PFSK-1 (cell line): Measurements from ENCODE around the gene BTN1A1.

Experiments
- POLR2AphosphoS5 ChIP-seq: IDR thresholded peaks from 2 replicates; pipeline ENCODE4 v1.6.1; 2012; ENCODE audit warnings: low read depth, mild to moderate bottlenecking, control low read depth, low read length, moderate library complexity
- SIN3A ChIP-seq: IDR thresholded peaks from 2 replicates; pipeline ENCODE4 v1.6.1; 2012; ENCODE audit warnings: mild to moderate bottlenecking, low read length, moderate library complexity, borderline replicate concordance; ENCODE audit not compliant: insufficient read depth
- TF ChIP-seq, protein P1 (sequence below), 2 experiments: IDR thresholded peaks; 2 replicates each; pipeline versions ENCODE4 v1.6.1 to v1.8.0; 2011 to 2012; ENCODE audit warnings: low read depth in 2 of 2, low read length in 2 of 2, control low read depth in 1 of 2, inconsistent platforms in 1 of 2, mild to moderate bottlenecking in 1 of 2, moderate library complexity in 1 of 2; ENCODE audit not compliant: insufficient read depth in 1 of 2

DNA sequence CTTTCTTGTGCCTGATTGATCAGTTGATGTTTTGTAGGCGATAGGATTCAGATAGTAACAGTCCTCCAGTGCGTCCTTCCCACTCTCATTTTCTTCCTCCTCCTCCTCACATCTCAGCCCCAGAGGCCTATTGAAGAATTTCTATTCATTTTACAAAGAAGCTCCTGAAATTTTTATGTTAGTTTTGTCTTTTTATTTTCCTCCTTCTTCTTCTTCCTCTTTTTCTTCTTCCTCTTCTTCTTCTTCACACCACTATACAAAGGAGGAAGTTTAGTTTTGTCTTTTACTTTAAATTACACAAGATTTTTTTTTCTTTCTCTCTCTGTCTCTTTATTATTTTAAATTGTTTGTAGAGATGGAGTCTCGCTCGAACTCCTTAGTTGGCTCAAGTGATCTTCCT, 23.2 kb upstream of the BTN1A1 start:
- no peak for TF ChIP-seq POLR2AphosphoS5
- TF ChIP-seq SIN3A = no peak
- TF ChIP-seq, protein P1, sequence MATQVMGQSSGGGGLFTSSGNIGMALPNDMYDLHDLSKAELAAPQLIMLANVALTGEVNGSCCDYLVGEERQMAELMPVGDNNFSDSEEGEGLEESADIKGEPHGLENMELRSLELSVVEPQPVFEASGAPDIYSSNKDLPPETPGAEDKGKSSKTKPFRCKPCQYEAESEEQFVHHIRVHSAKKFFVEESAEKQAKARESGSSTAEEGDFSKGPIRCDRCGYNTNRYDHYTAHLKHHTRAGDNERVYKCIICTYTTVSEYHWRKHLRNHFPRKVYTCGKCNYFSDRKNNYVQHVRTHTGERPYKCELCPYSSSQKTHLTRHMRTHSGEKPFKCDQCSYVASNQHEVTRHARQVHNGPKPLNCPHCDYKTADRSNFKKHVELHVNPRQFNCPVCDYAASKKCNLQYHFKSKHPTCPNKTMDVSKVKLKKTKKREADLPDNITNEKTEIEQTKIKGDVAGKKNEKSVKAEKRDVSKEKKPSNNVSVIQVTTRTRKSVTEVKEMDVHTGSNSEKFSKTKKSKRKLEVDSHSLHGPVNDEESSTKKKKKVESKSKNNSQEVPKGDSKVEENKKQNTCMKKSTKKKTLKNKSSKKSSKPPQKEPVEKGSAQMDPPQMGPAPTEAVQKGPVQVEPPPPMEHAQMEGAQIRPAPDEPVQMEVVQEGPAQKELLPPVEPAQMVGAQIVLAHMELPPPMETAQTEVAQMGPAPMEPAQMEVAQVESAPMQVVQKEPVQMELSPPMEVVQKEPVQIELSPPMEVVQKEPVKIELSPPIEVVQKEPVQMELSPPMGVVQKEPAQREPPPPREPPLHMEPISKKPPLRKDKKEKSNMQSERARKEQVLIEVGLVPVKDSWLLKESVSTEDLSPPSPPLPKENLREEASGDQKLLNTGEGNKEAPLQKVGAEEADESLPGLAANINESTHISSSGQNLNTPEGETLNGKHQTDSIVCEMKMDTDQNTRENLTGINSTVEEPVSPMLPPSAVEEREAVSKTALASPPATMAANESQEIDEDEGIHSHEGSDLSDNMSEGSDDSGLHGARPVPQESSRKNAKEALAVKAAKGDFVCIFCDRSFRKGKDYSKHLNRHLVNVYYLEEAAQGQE (IDR thresholded peaks at IDR 0.05; ENCODE audit: insufficient read depth in 1 of 2, low read depth in 2 of 2, low read length in 2 of 2) = no peak
